ENCODE data around the gene CLEC4D. TPM values are rescaled to one million over a fixed set of nuclear protein-coding genes. Genes with fewer than 3 reads are reported as not detected.
"Not testable (repeated sequence)": the region's sequence is repeated elsewhere in the genome, so short reads cannot be mapped to it uniquely, and the experiment has no call there.

CLEC4D gene
- polyA plus RNA-seq (2013, experiment 1 of 2; ENCODE audit: insufficient read length), result not detected
- not detected for polyA plus RNA-seq (2013, experiment 2 of 2; ENCODE audit: insufficient read length)

GRCh38 chr12:8513256-8513655 lies at the start of gene CLEC4D:
Gene CLEC4D, plus strand, starts transcription at chr12:8513503. Its CDS starts 230 bp downstream, at chr12:8513733.
- no peak for DNase-seq

- no peak for DNase-seq
These were observed 47.9 kb upstream of the CLEC4D start for GRCh38 chr12:8465301-8465996.

GRCh38 chr12:8466241-8466640 lies 47.1 kb upstream of the CLEC4D start:
- DNase-seq, result no peak

- DNase-seq, result no peak
These were observed 42.2 kb upstream of the CLEC4D start for GRCh38 chr12:8471090-8471489.

- DNase-seq, result no peak
These were observed 37.6 kb upstream of the CLEC4D start for GRCh38 chr12:8475508-8476203.

- no peak for DNase-seq
These were observed 30.7 kb upstream of the CLEC4D start for GRCh38 chr12:8482571-8483061.

GRCh38 chr12:8483079-8483478 lies 30.2 kb upstream of the CLEC4D start:
- DNase-seq, result no peak

- DNase-seq, result no peak
These were observed 21.4 kb upstream of the CLEC4D start for GRCh38 chr12:8491646-8492530.

- DNase-seq, result no peak
These were observed 20.2 kb upstream of the CLEC4D start for GRCh38 chr12:8493084-8493483.

GRCh38 chr12:8495671-8496070 lies 17.6 kb upstream of the CLEC4D start:
- DNase-seq, result not testable (repeated sequence)

- DNase-seq, result not testable (repeated sequence)
These were observed 17.2 kb upstream of the CLEC4D start for GRCh38 chr12:8496074-8496473.

GRCh38 chr12:8499616-8500015 lies 13.7 kb upstream of the CLEC4D start:
- no peak for DNase-seq

- no peak for DNase-seq
These were observed 11.6 kb upstream of the CLEC4D start for GRCh38 chr12:8501720-8502119.

- DNase-seq, result no peak
These were observed 9.0 kb upstream of the CLEC4D start for GRCh38 chr12:8504351-8504750.

GRCh38 chr12:8507596-8507995 lies 5.7 kb upstream of the CLEC4D start:
- DNase-seq, result no peak

- DNase-seq, result no peak
These were observed 5.1 kb upstream of the CLEC4D start for GRCh38 chr12:8508223-8508622.

GRCh38 chr12:8508910-8509841 lies 4.1 kb upstream of the CLEC4D start:
- DNase-seq, result no peak

GRCh38 chr12:8517971-8518370 lies 4.7 kb downstream of the CLEC4D start:
- no peak for DNase-seq

- DNase-seq, result no peak
These were observed 5.9 kb downstream of the CLEC4D start for GRCh38 chr12:8519171-8519570.

- no peak for DNase-seq
These were observed 14.2 kb downstream of the CLEC4D start for GRCh38 chr12:8527250-8528130.

- no peak for DNase-seq
These were observed 18.7 kb downstream of the CLEC4D start for GRCh38 chr12:8532045-8532444.

Data from fibroblast of skin of back (primary cell).